GM21528 (cell line): ENCODE measurements around the gene NOS1.

Experiments used
- ATAC-seq: cut with Tn5 transposase; IDR thresholded peaks from one replicate; pipeline ENCODE4 v1.9.1; 2021; ENCODE audit warnings: mild to moderate bottlenecking, moderate library complexity; ENCODE audit not compliant: unreplicated experiment, low FRiP score

Gene NOS1

GRCh38 chr12:117365049-117365616 lies 3.7 kb upstream of the NOS1 start:
- ATAC-seq, result no peak

DNA sequence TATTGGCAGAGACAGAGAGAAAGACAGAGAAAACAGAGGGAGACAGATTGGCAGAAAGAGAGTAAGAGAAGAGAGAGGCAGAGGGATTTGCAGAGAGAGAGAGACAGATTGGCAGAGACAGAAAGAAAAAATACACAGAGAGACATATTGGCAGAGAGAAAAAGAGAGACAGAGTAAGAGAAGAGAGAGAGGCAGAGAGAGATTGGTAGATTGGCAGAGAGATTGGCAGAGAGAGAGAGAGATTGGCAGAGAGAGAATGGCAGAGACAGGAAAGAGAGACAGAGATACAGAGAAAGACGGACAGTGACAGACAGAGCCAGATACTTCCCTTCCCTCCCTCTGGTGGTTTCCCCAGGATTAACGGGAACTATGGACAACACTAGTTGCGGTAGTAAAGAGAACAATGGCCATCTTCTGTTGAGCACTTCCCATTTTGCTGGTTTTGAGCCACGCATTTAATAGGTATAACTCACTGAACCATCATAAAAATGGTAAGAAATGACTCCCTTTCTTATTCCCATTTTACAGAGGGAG lies 2.6 kb upstream of the NOS1 start:
- ATAC-seq, result no peak

GRCh38 chr12:117363056-117363662 lies 1.7 kb upstream of the NOS1 start:
- ATAC-seq, result no peak

GRCh38 chr12:117362391-117362790 lies 965 bp upstream of the NOS1 start:
- no peak for ATAC-seq

- ATAC-seq, result no peak
Observed at GRCh38 chr12:117361905-117362304, 479 bp upstream of the NOS1 start.

- ATAC-seq, result no peak
Observed at GRCh38 chr12:117360551-117361346, 677 bp downstream of the NOS1 start.

DNA sequence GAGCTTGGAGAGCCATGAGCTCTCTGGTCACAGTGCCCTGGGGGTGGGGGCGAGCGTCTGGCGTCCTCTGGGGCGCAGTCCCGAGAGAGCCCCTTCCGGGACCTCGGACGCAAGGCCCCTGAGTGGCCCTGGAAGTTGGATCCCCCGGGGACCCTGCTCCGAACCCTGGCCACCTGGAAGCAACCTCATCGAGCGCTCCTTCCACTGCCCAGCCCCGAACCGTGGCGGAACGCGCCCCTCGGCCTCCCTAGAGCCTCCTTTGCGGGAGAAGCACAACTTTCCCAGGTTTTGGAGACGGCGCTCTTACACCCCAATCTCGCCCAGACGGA lies 1.2 kb downstream of the NOS1 start:
- ATAC-seq, result no peak

DNA sequence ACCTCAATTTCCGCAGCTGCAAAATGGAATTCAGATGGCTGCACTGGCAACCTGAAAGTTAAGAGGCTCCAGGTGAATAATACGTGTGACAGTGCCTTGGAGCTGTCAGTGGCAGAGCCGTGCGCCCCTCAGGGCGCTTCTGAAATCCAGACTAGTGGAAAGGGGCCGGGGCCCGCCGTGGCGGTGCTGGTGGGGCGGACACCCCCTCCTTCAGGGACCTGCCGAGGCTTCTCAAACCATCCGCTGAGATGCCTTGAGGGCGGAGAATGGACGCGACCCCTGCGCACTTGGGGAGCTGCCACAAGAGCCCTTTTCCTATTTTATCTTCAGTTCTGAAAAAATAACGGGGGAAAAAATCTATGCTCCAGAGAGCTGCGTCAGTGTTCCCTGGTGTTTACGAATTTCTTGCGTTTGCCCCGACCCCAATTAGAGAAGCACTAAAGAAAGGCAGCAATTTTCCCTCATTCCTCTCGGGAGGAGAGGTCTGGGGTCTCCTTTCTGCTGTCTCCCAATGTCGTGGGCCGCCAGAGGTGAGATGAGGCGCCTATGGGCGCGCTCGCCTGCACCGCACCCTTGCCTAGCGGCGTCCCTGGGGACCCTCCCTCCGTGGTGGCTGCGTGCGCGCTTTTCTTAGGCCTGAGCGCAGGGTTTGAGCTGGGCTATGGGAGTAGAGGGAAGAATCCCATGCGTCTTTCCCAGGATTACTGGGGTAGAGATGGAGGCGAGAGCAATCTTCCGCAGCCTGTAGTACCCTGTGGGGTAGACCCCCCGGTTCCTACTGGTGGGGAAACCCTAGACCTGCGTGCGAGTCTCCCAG lies 2.2 kb downstream of the NOS1 start:
- no peak for ATAC-seq

- ATAC-seq, result no peak
Observed at GRCh38 chr12:117356048-117356447, 5.4 kb downstream of the NOS1 start.

GRCh38 chr12:117352883-117353282 lies 8.5 kb downstream of the NOS1 start:
- no peak for ATAC-seq

GRCh38 chr12:117352206-117352605 lies 9.2 kb downstream of the NOS1 start:
- ATAC-seq, result no peak

GRCh38 chr12:117350140-117350539 lies 11.3 kb downstream of the NOS1 start:
- no peak for ATAC-seq

DNA sequence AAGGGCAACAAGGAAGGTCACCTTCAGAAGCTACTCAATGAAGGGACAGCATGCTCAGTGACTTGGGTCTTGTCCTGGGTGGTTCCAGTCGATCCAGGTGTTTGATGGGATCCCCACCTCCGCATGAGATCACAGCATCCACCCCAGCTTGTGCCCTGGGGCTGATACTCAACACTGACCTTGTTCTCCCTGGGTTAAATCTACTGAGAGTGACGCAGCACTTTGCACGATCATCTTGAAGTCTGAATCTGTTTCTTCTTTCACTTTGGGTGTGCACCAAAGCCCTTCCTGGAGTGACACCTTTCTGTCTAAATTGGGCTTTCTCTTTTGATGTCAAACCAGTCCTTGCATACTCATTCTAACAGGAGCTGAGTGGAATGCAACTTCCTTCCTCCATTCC lies 13.8 kb downstream of the NOS1 start:
- no peak for ATAC-seq

- no peak for ATAC-seq
Observed at GRCh38 chr12:117344716-117345115, 16.7 kb downstream of the NOS1 start.

DNA sequence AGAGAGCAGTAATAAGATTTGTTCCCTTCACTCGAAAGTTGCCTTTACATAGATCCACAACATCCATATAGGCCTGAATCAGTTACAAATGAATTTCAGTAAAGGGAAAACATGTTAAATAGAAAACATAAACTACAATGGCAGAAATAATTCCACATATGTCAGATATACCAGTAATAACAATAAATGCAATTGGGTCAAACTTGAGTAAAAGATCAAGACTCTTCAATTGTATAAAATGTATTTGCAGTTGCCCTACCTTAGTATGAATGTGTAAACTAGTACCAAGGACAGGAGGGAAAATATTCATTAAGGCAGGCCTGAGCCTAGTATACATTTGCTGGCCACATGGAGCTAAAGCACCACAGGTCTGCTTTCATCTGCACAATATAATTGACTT lies 17.6 kb downstream of the NOS1 start:
- ATAC-seq, result no peak

DNA sequence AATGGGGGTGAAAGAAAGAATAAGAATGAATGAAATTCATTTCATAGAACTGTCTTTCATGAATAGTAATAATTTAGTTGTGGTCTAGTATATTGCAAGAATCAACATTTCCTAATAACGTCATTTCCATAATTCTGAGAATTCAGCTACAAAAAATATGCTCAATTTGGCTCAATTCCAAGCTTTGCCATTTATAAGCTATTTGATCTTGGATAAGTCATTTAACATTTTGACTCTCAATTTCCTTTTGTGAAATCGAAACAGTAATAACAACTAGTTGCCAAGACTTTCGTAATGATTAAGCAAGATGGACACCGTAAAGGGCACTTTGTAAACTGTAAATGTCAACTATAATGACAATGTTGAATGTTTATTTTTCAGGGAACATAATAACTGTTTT lies 18.1 kb downstream of the NOS1 start:
- ATAC-seq, result no peak

- no peak for ATAC-seq
Observed at GRCh38 chr12:117342682-117343081, 18.7 kb downstream of the NOS1 start.

GRCh38 chr12:117342247-117342646 lies 19.2 kb downstream of the NOS1 start:
- no peak for ATAC-seq

GRCh38 chr12:117339104-117339503 lies 22.3 kb downstream of the NOS1 start:
- no peak for ATAC-seq

GRCh38 chr12:117334855-117335587 lies 26.4 kb downstream of the NOS1 start:
- no peak for ATAC-seq
